ENCODE data around the gene SUN3.
A peak's percentile ranks its signal among the peaks of the same experiment; 100 is the strongest.
"Not testable (repeated sequence)": the region's sequence is repeated elsewhere in the genome, so short reads cannot be mapped to it uniquely, and the experiment has no call there.

Gene SUN3

DNA sequence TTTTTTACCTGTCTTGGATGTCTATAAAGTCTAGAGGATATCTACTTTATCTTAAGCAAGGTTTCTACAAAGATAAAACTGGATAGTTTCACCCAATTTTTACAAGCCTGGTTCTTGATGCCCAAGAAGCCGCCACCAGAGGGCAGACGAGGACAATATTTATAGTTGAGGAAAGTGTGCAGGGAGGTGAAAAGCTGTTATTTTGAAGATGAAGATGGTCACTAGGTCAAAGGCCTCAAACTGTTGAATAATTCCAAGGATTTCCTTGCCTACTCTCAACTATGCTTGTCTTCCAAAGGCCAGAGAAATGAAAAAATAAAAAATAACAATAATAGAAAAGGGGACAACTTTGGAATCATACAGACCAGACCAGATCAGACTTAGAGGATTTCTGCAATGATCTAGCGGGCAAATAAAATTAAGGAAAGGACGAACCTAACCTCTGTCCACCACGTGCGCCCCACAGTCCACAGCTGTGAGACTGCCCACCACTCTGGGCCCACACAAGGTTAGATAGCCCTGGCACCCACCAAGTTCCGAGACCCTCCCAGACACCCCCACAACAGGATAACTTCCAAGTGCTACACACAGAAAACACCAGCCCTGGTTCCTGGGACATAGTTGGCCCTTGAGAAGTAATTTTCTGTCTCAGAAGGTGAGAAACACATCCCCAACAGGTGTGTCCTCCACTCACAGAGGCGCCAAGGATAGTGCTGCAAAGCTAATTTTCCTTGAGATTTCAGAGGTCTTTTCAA is 83.5 kb downstream of the SUN3 start:
- peak; percentile 42 to 43 for DNase-seq (ENCODE audit: low read depth in 2 of 2)

DNA sequence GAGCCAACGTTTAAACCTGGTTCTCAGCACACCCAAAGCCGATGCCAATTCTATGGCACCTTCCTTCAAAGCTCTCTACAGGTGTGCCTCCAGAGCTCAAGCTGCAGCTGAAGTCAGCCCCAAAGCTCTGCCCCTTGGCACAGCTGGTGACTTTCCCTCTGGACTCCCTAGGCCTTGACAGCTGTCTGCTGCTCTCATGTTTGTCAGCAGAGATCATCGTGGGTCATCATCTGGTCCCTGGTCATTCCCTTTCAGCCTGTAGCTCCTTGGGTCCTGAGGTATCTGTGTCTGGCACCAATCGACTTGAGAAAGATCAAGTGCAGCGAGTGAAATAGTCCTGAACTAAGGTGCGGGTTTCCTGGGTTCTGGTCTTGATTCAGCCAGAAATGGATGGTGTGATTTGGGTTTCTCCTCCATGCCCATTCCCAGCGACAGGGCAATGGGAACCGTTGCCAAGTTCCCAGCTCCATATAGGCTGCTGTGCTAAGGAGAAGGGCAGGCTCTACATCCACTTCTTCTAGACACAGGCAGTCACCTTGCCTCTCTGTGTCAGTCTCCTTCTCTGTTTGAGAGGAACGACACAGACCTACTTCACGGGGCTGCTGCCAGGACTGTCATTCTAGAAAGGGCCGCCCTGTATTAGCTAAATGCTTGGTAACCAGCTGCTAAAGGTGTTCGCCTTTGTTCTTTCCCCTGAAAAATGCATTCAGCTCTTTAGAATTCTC is 84.2 kb downstream of the SUN3 start:
- no peak for DNase-seq (ENCODE audit: low read depth in 2 of 2)

DNA sequence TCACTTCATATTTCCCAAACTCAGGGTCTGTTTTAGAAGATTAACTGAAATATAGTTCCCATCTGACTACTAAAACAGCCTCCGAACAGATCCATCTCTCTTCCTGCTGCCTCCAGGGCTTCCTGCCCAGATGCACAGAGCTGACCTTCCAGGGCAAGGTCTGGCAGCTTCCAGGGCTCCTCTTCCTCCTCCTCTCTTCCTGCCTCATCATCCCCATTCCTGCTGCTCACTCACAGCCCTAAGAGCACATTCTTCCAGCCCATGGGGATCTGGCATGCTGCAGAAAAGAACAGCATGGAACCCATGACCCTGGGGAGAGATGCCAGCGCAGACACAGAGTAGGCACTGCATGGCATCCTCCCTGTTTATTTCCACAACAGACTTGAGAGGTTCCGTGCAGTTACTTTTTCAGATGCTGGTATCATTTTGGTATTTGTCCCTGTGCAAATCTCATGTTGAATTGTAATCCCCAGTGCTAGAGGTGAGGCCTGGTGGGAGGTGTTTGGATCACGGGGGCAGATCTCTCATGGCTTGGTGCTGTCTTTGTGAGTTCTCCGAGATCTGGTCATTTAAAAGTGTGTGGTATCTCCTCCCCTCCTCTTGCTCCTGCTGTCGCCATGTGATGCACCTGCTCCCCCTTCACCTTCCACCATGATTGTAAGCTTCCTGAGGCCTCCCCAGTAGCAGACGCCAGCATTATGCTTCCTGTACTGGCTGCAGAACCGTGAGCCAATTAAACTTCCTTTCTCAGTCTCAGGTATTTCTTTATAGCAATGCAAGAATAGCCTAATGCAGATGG is 85.0 kb downstream of the SUN3 start:
- no peak for DNase-seq (ENCODE audit: low read depth in 2 of 2)

DNA sequence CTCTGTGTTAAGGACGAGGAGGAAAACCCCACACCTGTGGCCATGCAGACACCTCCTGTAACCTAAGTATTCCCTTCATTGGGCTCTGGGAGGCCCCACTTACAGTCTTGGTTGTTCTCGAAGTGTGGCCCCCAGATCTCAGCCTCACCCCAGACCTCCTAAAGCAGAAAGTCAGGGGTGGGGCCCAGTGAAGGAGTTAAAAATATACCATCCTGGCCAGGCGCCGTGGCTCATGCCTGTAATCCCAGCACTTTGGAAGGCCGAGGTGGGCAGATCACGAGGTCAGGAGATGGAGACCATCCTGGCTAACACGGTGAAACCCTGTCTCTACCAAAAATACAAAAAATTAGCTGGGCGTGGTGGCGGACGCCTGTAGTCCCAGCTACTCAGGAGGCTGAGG is 86.3 kb downstream of the SUN3 start:
- DNase-seq (ENCODE audit: low read depth in 2 of 2), result not testable (repeated sequence)

DNA sequence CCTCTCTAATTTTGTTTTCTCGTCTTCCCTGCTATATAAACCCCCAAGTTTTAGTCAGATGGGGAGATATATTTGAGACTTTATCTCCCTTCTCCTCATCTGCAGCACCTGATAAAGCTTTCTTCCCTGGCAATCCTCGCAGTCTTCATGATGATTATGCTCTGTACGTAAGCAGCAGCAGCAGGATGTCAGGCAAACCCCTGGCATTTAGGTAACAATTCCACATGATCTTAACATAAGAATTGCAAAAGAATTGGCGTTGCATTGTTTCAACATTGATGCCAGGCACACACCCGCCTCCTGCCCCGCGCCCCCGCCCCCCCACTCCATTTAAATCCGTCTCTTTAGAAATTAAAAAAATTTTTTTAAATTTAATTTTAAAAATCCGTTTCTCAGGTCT is 86.8 kb downstream of the SUN3 start:
- no peak for DNase-seq (ENCODE audit: low read depth in 2 of 2)

DNA sequence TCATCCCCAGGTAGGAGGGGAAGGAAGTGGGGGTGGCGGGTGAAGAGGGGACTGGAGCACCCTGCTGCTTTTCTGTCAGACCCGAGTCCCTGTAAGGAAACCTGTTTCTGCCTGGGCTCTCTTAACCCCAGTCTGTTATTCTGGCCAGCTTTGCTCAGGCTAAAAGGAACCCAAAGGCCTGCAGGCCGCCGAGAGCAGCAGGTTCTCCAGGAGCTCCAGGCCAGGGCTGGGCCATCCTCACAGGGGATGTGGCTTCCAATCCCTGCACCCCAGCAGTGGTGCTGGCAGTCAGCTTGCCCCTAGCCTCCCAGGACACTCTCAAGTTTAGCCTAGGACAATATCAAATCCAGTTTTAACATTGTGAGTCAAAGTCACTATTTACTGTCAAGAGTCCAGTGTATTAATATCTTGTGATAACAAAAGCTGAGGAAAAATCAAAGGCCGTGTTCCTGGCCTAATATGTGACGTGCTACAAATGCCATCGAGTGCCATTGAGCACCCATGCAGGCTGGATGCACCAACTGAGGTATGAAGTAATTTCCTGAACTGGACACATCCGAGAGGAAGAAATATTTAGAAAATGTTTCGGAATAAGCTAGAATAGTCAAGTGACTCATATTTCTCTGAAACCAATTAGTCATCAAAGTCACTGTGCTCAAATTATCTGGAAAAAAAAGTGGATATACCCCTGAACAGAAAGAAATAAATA is 87.6 kb downstream of the SUN3 start:
- DNase-seq (ENCODE audit: low read depth in 2 of 2), result no peak

DNA sequence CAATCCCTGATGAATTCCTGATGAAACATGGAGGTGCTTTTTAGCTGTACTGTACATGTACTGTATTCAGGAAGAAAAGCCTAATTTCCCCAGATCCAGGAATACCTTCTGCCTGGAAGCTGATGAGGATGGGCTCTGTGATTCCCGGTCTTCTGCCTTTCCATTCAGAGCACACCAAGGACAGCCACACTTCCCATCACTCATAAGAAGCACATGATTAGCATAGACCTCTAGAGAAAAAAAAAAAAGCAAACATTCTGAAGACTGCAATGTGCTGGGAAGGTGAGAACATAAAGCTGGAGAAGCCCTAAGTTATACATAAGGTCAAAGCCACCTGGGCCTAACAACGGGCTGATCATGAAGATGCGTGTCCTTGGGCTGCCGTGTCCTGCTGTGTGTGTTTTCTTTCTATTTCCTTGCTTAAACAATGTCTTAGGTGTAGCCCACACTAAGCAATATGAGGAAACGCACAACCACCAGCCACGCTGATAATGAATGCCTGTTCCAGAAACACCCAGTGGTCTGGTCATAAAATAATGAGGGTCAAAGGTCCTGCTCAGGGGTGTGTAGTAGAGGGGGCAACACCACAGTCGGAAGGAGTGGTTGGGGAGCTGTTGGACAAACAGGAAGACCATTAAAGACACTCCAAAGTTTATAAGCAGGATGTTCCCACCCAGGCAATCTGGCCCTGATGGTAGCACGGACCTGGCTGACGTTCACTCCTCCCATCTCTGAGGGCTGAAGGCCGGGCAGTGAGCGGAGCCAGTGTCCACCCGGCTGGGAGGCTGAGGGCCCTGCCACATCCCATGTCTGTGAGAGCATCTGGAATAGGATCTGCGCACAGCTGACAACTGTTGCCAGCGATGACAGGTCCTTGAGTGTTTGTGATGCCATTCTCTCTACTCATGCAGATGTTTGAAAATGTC is 88.6 kb downstream of the SUN3 start:
- no peak for DNase-seq (ENCODE audit: low read depth in 2 of 2)

DNA sequence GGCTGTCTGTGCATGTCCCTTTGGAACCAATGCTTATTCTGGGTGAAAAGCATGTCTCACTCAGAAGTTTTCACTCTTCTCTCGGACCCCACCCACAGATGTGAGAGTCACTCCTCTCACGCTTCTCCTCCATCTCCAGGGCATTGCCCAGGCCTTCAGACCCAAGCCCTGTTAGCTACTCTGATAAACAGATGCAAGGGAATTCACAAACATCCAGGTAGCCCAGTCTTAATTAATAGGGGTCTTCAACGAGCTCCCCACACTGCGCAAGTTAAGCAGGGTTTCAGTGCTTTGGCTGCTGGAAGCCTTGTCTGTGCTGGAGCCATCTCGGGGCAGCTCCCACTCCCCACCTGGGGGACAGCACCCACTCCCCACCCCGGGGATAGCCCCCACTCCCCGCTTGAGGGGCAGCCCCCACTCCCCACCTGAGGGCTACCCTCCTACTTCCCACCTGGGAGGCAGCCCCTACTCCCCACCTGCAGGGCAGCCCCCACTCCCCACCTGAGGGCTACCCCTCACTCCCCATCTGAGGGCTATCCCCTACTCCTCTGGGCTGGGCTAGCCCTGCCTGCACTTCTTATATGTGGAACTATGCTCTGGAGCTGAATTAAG is 89.4 kb downstream of the SUN3 start:
- DNase-seq (ENCODE audit: low read depth in 2 of 2), result no peak

DNA sequence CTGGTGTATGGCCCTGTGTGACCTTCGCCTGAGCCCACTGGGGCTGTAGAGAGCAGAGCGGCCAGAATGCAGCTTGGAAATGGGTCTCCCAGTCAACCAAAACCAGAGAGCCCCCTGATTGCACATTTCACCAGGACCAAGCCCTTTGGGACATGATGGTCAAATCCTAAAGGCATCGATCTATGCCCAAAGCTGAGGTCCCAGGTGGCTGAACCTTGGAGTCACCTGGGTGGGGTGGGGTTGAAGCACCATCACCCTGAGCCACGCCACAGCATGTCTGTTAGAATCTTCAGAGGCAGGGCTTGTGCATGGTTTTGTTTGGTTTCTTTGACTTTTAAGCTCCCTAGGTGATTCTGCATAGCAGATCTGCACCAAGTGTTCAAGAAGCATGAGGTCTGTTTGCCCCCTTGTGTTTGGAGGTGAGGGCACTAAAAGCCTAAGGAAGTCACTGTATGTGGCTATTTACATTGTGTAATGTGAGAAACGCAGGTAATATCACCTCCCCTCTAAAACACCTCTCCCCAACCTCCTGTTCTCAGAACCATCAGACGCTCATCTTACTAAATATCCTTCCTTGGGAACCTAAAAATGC is 90.2 kb downstream of the SUN3 start:
- no peak for DNase-seq (ENCODE audit: low read depth in 2 of 2)

DNA sequence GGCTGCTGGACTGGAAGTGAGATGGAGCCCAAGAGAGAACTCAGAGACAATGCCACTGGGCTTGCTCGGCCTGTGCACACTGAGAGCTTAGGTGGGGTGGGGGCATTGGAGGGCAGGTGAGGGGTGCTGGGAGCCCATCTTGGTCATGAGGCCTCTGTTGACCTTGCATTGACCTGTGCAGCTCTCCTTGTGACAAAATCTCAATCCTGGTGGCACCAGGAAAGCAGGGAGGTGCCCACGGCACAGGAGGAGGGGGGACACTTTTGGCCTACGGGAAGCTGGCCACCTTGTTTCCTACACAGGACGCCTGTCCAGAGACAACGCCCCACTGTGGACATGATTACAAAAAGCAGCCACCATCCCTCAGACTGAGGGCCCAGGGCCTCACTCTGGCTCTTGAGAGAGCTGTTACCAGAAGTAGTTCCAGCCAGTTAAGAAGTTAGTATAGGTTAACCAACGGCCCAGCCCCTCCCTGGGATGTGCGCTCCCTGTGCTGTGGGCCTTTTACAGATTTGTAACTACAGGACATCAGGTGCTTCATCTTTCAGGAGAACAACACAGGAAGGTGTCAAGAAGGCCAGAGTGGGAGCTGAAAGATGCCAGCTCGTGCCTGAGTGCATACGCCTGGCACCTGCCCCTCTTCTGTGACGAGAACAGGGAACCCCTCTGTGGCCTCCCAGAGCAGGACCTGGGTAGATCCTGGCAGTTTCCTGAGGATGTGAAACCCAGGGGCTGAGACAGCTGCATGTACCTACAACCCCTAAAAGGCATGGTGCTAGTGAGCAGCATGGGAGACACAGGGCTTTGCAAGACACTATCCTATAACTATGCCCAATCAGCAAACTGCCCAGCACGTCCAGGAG is 91.0 kb downstream of the SUN3 start:
- no peak for DNase-seq (ENCODE audit: low read depth in 2 of 2)
